Mucosa of descending colon (tissue), 3 donors: Measurements from ENCODE around the gene SNX14. TPM values are rescaled to one million over a fixed set of nuclear protein-coding genes. Genes with fewer than 3 reads are reported as not detected.
"Not testable (repeated sequence)": the region's sequence is repeated elsewhere in the genome, so short reads cannot be mapped to it uniquely, and the experiment has no call there.

Source experiments
- ATAC-seq: fragments of 200-7000 bp; cut with Tn5 transposase; one replicate; pipeline ENCODE4 v1.9.1; 2020; ENCODE audit warnings: mild to moderate bottlenecking, moderate library complexity
- DNase-seq, 3 donors: peaks; one replicate each; pipeline ENCODE4 v3.0.0-alpha.2; 2020
- H3K36me3 ChIP-seq: fragments of 200-600 bp; one replicate; pipeline ENCODE4 v1.8.0; 2021; ENCODE audit warnings: low read depth, mild to moderate bottlenecking
- H3K4me1 ChIP-seq: fragments of 200-600 bp; one replicate; pipeline ENCODE4 v1.8.0; 2021; ENCODE audit warnings: low read depth, mild to moderate bottlenecking
- H3K4me3 ChIP-seq: fragments of 200-600 bp; one replicate; pipeline ENCODE4 v1.8.0; 2021; ENCODE audit warnings: mild to moderate bottlenecking
- H3K9me3 ChIP-seq: fragments of 200-600 bp; one replicate; pipeline ENCODE4 v1.8.0; 2021; ENCODE audit warnings: mild to moderate bottlenecking
- CTCF ChIP-seq: fragments of 200-600 bp; IDR thresholded peaks from one replicate; pipeline ENCODE4 v1.8.0; 2022; ENCODE audit warnings: antibody characterized with exemption, mild to moderate bottlenecking
- intact Hi-C, 2 donors: fragments of 100-400 bp; cut with DNase I in 1 of 2; cut with micrococcal nuclease in 1 of 2; formaldehyde crosslinking; loops; one replicate each; pipeline versions ENCODE4 v1.11.0 to v1.11.1; 2022; cut with DNase I, micrococcal nuclease
- total RNA-seq, 3 donors: library from RNA; stranded (reverse); fragmentation: NEBNext Ultra II Directional in 2 of 3; extraction: Animal tissue kit (Norgen Biotek cat#: 25700) in 2 of 3; gene quantifications; one replicate each; pipeline versions ENCODE4 v1.2.1 to v1.2.4, GENCODE V29; 2021 to 2023
- donor health status: DM: no; HTN: no; CAD: no; lungs with moderate emphysema.
- donor health status: DM: no; HTN: no; CAD: no.
- donor health status: DM: no; HTN: yes; CAD: no.

Gene SNX14
- total RNA-seq, 3 donors from 2014 or later, result 62.9 to 81.4 (median 71.0) TPM

GRCh38 chr6:85594197-85594930, 706 bp upstream of the SNX14 start:
- intact Hi-C loops, result no loop called here
- H3K9me3 ChIP-seq, result no peaks in the 10 kb centered on the region
- TF ChIP-seq CTCF, result peak; percentile 9
- H3K4me1 ChIP-seq, result peaks cover 14% of the 10 kb centered on the region
- no peaks in the 10 kb centered on the region for H3K36me3 ChIP-seq
- peak overlapping the region; percentile 38 for H3K4me3 ChIP-seq
- DNase-seq, result no peak
- ATAC-seq, result peak; percentile 17

DNA sequence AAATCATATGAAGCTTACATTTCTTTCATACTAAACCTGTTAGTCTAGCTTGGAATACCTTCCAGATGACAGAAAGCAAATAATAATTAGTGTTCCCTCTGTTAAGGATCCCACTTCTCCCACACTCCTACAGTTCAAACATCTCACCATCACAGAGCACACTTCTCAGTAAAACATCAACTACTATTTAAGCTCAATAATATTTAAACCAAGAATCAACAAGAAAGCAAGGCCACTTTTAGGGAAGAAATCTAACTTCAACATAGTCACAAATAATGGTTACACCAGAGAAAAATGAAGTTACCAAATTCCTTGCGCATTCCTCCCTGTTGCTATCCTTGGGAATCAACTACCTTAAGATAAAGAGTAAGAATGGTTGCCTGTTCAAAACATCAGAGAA, 1.6 kb downstream of the SNX14 start:
- Histone ChIP-seq H3K9me3 (no peaks in the 10 kb centered on the region), H3K36me3 (no peaks in the 10 kb centered on the region), H3K4me1 (peaks cover 14% of the 10 kb centered on the region), H3K4me3 (no peak overlapping the region)
- ATAC-seq (no peak), DNase-seq (no peak)
- no peak for TF ChIP-seq CTCF
- intact Hi-C loops, result no loop called here

DNA sequence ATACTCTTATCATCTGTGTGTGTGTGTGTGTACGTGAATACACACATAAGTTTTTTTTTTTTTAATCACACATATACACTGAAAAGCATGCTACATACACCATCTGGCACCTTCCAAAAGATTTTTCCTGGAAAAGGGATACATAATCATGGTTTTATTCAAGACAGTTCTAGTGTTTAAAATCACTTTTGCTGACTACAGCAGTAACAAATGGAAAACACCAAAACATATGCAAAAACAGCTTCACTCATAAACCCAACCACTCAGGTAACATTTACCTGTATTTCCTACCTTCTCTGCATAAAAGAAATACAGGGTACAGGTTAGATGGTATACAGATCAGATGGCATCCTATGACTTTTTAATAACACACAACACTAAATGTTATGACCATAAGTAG, 2.5 kb downstream of the SNX14 start:
- no peaks in the 10 kb centered on the region for H3K9me3 ChIP-seq
- ATAC-seq, result no peak
- no peak overlapping the region for H3K4me3 ChIP-seq
- H3K4me1 ChIP-seq, result peaks cover 14% of the 10 kb centered on the region
- no peak for TF ChIP-seq CTCF
- DNase-seq, result no peak
- H3K36me3 ChIP-seq, result no peaks in the 10 kb centered on the region
- intact Hi-C loops, result no loop called here

GRCh38 chr6:85585741-85586140, 7.9 kb downstream of the SNX14 start:
- Histone ChIP-seq H3K36me3 (no peaks in the 10 kb centered on the region), H3K4me1 (peaks cover 1% of the 10 kb centered on the region), H3K9me3 (peaks cover 12% of the 10 kb centered on the region), H3K4me3 (no peak overlapping the region)
- ATAC-seq (no peak), DNase-seq (no peak)
- intact Hi-C loops, result no loop called here
- TF ChIP-seq CTCF, result no peak

DNA sequence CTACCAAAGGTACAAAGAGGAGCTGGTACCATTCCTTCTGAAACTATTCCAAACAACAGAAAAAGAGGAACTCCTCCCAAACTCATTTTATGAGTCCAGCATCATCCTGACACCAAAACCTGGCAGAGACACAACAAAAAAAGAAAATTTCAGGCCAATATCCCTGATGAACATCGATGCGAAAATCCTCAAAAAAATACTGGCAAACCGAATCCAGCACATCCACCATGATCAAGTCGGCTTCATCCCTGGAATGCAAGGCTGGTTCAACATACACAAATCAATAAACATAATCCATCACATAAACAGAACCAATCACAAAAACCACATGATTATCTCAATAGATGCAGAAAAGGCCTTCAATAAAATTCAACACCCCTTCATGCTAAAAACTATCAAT, 10.8 kb downstream of the SNX14 start:
- ATAC-seq, H3K36me3 ChIP-seq, DNase-seq, H3K4me1 ChIP-seq, intact Hi-C loops, H3K4me3 ChIP-seq: not testable (repeated sequence)
- peaks cover 12% of the 10 kb centered on the region for H3K9me3 ChIP-seq

DNA sequence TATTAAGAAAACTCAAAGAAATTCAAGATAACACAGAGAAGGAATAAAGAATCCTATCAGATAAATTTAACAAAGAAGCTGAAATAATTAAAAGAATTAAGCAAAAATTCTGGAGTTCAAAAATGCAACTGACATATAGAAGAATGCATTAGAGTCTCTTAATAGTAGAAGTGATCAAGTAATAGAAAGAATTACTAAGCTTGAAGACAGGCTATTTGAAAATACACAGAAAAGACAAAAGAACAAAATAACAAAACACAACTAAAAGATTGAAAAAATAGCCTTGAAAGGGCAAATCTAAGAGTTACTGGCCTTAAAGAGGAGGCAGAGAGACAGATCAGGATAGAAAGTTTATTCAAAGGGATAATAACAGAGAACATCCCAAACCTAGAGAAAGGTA, 12.1 kb downstream of the SNX14 start:
- no peak for DNase-seq
- Histone ChIP-seq H3K9me3 (peaks cover 12% of the 10 kb centered on the region), H3K4me3 (no peak overlapping the region), H3K4me1 (peaks cover 10% of the 10 kb centered on the region), H3K36me3 (no peaks in the 10 kb centered on the region)
- ATAC-seq, result no peak
- intact Hi-C loops, result no loop called here
- TF ChIP-seq CTCF, result no peak
